Spleen (tissue), 7 donors: ENCODE data around the gene PDE4B.
"Not testable (repeated sequence)": the region's sequence is repeated elsewhere in the genome, so short reads cannot be mapped to it uniquely, and the experiment has no call there.

ENCODE experiments used
- CTCF ChIP-seq, 11 experiments: fragments of 200-600 bp in 7 of 11; fragments of 450-650 bp in 4 of 11; sonication (generic) in 4 of 11; IDR thresholded peaks in 8 of 11; conservative IDR thresholded peaks in 3 of 11; 1 replicate in 7 of 11; 2 replicates in 4 of 11; pipeline versions ENCODE4 v1.4.0 to v1.8.0; 2016 to 2021; ENCODE audit warnings: antibody characterized with exemption in 11 of 11, inconsistent platforms in 4 of 11, mild to moderate bottlenecking in 1 of 11
- POLR2A ChIP-seq, 3 donors: fragments of 450-650 bp; IDR thresholded peaks; one replicate each; pipeline ENCODE4 v1.5.1; 2017; ENCODE audit warnings: antibody characterized with exemption in 3 of 3, mild to moderate bottlenecking in 1 of 3
- donor health status: DM: no; HTN: no; CAD: no; lungs with moderate emphysema.
- donor health status: DM: no; HTN: no; CAD: no.
- donor health status: DM: no; HTN: no; CAD: no.

- not testable (repeated sequence) for TF ChIP-seq CTCF (IDR thresholded peaks at IDR 0.05 in 8 of 11, conservative IDR thresholded peaks at IDR 0.05 in 3 of 11); POLR2A (IDR thresholded peaks at IDR 0.05)
Observed at GRCh38 chr1:66322462-66322861, 529.8 kb downstream of the PDE4B start.
